Measurements from ENCODE around the gene MMP14. TPM values are rescaled to one million over a fixed set of nuclear protein-coding genes. Genes with fewer than 3 reads are reported as not detected.

MMP14 gene
- total and polyA plus RNA-seq, 12 donors = 13.6 to 43.3 (median 21.8) TPM

GRCh38 chr14:22893706-22894105 is 57.3 kb downstream of the MMP14 start:
- Histone ChIP-seq H3K36me3 (peaks cover 0 to 16% (median 0%) of the 10 kb centered on the region in 9 donors), H3K9me3 (no peaks in the 10 kb centered on the region), H3K27me3 (no peaks in the 10 kb centered on the region), H3K4me1 (peaks cover 0 to 13% (median 0%) of the 10 kb centered on the region in 9 donors), H3K4me3 (no peak overlapping the region), H3K27ac (no peak overlapping the region)
- intact Hi-C loops (cut with DNase I) = no loop called here
- 93% methylated on average over 4 of the region's 4 CpGs for WGBS, 2 donors
- TF ChIP-seq, protein P1, sequence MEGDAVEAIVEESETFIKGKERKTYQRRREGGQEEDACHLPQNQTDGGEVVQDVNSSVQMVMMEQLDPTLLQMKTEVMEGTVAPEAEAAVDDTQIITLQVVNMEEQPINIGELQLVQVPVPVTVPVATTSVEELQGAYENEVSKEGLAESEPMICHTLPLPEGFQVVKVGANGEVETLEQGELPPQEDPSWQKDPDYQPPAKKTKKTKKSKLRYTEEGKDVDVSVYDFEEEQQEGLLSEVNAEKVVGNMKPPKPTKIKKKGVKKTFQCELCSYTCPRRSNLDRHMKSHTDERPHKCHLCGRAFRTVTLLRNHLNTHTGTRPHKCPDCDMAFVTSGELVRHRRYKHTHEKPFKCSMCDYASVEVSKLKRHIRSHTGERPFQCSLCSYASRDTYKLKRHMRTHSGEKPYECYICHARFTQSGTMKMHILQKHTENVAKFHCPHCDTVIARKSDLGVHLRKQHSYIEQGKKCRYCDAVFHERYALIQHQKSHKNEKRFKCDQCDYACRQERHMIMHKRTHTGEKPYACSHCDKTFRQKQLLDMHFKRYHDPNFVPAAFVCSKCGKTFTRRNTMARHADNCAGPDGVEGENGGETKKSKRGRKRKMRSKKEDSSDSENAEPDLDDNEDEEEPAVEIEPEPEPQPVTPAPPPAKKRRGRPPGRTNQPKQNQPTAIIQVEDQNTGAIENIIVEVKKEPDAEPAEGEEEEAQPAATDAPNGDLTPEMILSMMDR (IDR thresholded peaks at IDR 0.05) = no peak
- DNase-seq (no peak), ATAC-seq (no peak)

DNA sequence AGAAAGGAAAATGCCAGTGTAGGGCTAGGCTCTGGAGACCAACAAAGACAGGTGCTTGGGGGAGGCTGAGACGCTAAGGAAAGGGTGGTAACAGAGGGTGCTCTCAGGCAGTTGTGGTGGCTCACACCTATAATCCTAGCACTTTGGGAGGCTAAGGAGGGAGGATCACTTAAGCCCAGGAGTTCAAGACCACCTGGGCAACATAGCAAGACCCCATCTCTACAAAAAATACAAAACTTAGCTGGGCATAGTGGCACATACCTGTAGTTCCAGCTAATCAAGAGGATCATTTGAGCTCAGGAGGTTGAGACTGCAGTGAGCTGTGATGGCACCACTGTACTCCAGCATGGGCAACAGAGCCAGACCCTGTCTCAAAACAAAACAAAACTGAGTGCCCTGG is 59.0 kb downstream of the MMP14 start:
- TF ChIP-seq, protein P1 (IDR thresholded peaks at IDR 0.05) = no peak
- no peak overlapping the region for H3K4me3 ChIP-seq
- no peaks in the 10 kb centered on the region for H3K9me3 ChIP-seq
- WGBS, 2 donors = 98 to 100% methylated on average over 1 of the region's 1 CpG
- intact Hi-C loops (cut with DNase I) = no loop called here
- DNase-seq = no peak
- no peaks in the 10 kb centered on the region for H3K27me3 ChIP-seq
- ATAC-seq = no peak
- H3K27ac ChIP-seq = no peak overlapping the region
- peaks cover 0 to 28% (median 0%) of the 10 kb centered on the region in 9 donors for H3K36me3 ChIP-seq
- peaks cover 0 to 15% (median 0%) of the 10 kb centered on the region in 9 donors for H3K4me1 ChIP-seq

DNA sequence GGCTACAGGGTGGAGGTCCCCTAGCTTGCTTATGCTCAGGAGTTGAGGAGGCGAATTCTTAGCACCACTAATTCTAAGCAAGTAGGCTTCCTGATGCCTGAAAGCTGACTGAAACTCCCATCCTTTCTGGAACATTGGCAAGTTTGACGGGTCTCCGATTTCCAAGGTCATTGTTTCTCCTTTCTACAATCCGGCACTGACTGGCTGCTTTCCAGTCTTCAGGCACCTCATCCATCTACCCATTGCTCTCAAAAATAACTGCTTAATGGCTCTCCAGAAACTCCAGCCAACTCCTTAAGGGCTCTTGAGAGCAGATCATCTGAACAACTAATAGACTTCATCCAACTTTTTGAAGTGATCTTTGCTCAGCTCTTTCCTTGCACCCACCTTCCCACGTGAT is 60.0 kb downstream of the MMP14 start:
- 56 to 57% methylated on average over 5 of the region's 5 CpGs for WGBS, 2 donors
- H3K27me3 ChIP-seq = no peaks in the 10 kb centered on the region
- intact Hi-C loops (cut with DNase I) = no loop called here

DNA sequence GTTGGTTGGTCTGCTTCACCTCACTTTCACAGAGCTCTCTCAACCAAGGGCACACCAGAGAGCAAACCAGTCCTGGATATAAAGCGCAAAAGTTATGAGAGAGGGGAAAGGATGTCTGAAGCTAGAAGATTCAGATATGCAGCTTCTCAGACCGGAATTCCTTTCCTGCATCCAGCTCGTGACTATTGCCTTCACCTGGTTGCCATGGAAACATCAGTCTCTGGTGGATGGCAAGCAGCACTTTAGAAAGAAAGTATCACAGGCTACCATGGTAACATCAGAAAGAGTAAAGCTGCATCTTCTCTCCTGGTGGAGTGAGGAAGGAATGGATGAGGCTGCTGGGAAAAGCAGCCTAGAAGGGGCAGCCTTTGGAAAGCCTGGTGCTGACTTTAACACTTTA is 60.4 kb downstream of the MMP14 start:
- Histone ChIP-seq H3K27ac (no peak overlapping the region), H3K4me1 (peaks cover 0 to 15% (median 0%) of the 10 kb centered on the region in 9 donors), H3K4me3 (no peak overlapping the region), H3K27me3 (no peaks in the 10 kb centered on the region), H3K36me3 (peaks cover 0 to 41% (median 13%) of the 10 kb centered on the region in 9 donors), H3K9me3 (no peaks in the 10 kb centered on the region)
- TF ChIP-seq, protein P1 (IDR thresholded peaks at IDR 0.05) = no peak
- DNase-seq (no peak), ATAC-seq (no peak)
- intact Hi-C loops (cut with DNase I) = no loop called here
- 90 to 96% methylated on average over 3 of the region's 3 CpGs for WGBS, 2 donors

More for the DNA sequence above, 60.0 kb downstream of the MMP14 start:
- no peak overlapping the region for H3K27ac ChIP-seq
- TF ChIP-seq, protein P1 (IDR thresholded peaks at IDR 0.05) = no peak
- H3K4me3 ChIP-seq = no peak overlapping the region
- no peaks in the 10 kb centered on the region for H3K9me3 ChIP-seq
- H3K4me1 ChIP-seq = peaks cover 0 to 15% (median 0%) of the 10 kb centered on the region in 9 donors
- DNase-seq (no peak), ATAC-seq (no peak)
- peaks cover 0 to 37% (median 9%) of the 10 kb centered on the region in 9 donors for H3K36me3 ChIP-seq

Data from heart right ventricle (tissue), 16 donors.